Ishikawa (cell line): ENCODE results near the gene GLT8D1.

Experiments
- CEBPB ChIP-seq: IDR thresholded peaks from 2 replicates; pipeline ENCODE4 v1.6.1; 2012
- CREB1 ChIP-seq: IDR thresholded peaks from 2 replicates; pipeline ENCODE4 v1.6.1; 2012; ENCODE audit warnings: low read depth
- EGR1 ChIP-seq: IDR thresholded peaks from 2 replicates; pipeline ENCODE4 v1.6.1; 2012
- EP300 ChIP-seq: IDR thresholded peaks from 2 replicates; pipeline ENCODE4 v1.6.1; 2012; ENCODE audit warnings: borderline replicate concordance
- FOXM1 ChIP-seq: IDR thresholded peaks from 2 replicates; pipeline ENCODE4 v1.6.1; 2012; ENCODE audit warnings: low read depth, borderline replicate concordance
- NFIC ChIP-seq: IDR thresholded peaks from 2 replicates; pipeline ENCODE4 v1.6.1; 2012
- RAD21 ChIP-seq: IDR thresholded peaks from 2 replicates; pipeline ENCODE4 v1.6.1; 2012; ENCODE audit warnings: low read depth
- TAF1 ChIP-seq: IDR thresholded peaks from 2 replicates; pipeline ENCODE4 v1.6.1; 2012; ENCODE audit warnings: low read depth, mild to moderate bottlenecking
- TCF12 ChIP-seq: IDR thresholded peaks from 2 replicates; pipeline ENCODE4 v1.6.1; 2012; ENCODE audit warnings: low read depth
- YY1 ChIP-seq: IDR thresholded peaks from 2 replicates; pipeline ENCODE4 v1.6.1; 2012; ENCODE audit warnings: low read depth
- ZBTB7A ChIP-seq: IDR thresholded peaks from 2 replicates; pipeline ENCODE4 v1.6.1; 2012; ENCODE audit warnings: low read depth
- TF ChIP-seq, protein P1 (sequence below): IDR thresholded peaks from 2 replicates; pipeline ENCODE4 v1.6.1; 2012
- TF ChIP-seq, protein P2 (sequence below): IDR thresholded peaks from 2 replicates; pipeline ENCODE4 v1.6.1; 2012; ENCODE audit warnings: low read depth, mild to moderate bottlenecking
- TF ChIP-seq, protein P3 (sequence below): IDR thresholded peaks from 2 replicates; pipeline ENCODE4 v1.6.1; 2012

The GLT8D1 gene

DNA sequence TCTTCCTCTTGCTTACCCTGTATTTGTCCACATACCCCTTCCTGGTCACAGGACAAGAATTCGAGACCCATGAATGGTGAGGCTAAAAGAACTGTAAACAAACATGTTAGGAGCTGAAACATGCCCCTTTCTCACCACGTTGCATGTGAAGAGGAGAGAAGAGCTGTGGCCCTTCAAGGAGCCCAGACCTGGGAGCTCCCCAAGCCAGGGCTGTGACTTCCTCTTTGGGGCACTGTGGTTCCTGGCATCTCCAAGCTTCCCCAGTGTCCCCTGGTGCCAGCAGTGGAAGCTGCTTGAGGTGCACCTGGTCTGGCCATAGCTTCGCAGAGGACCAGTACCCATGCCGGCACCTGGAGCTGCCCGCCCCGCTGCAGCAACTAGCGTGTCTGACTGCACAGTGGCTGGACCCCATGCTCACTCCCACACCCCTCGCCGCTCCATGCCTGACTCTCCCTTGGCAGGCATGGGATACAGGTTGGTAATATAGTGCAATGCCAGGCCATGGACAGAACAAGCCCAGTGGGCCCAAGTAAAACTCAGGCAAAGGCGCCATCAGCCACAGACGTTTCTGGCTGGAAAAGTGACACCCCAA lies 10.2 kb upstream of the GLT8D1 start:
- TF ChIP-seq NFIC = no peak
- TF ChIP-seq CEBPB = no peak
- TF ChIP-seq CREB1 = no peak
- TF ChIP-seq YY1 = no peak

DNA sequence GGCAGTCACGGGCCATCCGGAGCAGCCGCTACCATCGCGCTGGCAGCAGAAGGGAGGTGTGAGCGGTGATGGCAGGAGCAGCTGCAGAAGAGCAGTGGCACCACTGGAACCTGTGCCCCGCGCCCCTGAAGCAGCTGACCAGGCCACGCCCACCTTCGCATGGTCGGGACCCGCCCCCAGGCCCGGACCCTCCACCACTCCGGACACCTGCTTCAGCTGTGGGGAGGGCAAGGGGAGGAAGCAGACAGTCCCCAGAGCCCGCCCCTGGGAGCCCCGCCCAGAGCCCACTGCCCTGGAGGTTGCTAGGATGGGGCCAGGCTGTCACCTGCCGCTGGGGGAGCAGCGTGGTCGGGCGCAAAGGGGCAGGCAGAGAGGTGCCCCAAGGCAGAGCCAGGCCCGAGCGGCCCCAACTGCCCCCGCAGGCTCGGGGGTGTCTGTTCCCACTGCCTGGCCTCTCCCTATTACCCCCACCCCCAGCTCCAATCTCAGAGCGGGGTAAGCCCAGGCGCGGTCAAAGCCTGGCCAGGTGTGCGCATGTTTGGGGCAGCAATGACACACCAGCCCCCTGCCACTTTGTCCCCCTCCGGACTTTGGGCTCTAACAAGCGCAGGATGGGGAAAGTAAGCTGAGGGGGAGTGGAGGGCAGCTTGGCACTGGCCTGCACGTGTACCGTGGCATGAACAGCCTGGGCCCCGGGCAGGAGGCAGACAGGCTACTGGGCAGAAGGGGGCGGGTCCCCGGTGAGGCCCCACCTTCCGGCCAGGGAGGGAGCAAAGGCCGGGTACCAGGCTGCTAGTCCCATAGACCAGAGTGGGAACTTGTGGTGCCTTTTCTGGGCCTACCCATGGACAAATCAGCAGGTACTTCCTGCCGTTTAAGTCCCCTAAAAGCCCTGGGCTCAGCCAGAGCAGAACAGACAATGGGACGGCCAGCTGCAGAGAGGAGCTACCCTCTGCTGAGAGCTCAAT lies 9.0 kb upstream of the GLT8D1 start:
- TF ChIP-seq FOXM1 (no peak), EP300 (no peak), RAD21 (no peak), CEBPB (no peak), TAF1 (no peak), YY1 (no peak)
- TF ChIP-seq, protein P1, sequence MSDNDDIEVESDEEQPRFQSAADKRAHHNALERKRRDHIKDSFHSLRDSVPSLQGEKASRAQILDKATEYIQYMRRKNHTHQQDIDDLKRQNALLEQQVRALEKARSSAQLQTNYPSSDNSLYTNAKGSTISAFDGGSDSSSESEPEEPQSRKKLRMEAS = no peak

DNA sequence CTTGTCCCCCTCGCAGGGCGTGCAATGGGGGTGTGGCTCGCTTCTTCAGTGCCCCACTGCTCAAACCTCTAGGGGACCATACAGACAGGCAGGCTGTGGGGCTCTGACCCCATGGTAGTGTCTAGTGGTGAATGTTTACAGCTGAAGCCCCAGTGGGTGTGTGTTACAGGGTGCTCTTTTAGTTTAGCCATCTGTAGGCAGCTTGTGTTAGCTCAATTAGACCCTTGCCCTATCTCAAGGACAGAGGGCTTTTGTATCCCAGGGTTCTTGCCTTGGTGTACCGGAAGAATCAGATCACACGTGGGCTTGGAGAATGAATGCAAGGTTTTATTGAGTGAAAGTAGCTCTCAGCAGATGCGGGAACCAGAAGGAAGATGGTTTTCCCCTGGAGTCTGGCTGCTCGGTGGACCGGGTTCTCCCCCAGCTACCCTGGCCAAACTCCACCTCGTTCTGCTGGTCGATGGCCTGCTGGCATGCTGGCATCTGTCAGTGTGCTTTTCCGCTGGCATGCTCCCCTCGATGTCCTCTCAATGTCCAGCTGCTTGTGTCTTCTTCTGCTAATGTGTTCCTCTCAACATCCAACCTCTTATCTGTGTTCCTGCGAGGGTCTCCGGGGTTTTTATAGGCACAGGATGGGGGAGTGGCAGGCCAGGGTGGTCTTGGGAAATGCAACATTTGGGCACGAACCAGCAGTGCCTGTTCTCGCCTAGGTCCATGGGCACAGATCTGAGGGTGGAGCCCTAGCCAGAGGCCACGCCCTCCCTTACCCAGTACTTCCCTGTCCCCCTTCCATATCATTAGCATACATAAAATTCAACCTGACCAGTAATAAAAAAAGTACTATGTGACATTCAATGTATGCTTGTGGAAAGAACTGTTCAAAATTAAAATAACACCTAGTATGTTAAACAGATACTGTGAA lies 7.0 kb upstream of the GLT8D1 start:
- TF ChIP-seq, protein P1 = no peak
- TF ChIP-seq TAF1 = no peak
- TF ChIP-seq CEBPB = no peak
- no peak for TF ChIP-seq EP300

DNA sequence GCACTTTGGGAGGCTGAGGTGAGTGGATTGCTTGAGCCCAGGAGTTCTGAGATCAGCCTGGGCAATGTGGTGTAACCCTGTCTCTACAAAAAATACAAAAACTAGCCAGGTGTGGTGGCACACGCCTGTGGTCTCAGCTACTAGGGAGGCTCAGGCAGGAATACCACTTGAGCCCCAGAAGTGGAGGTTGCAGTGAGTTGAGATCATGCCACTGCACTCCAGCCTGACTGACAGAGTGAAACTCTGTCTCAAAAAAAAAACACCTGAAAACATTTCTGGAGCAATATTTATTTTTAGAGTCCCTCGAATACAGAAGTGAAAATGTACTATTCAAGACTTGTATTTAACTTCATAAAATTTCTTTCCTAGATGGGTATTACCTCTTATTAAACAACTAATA lies 4.9 kb upstream of the GLT8D1 start:
- TF ChIP-seq ZBTB7A = no peak
- TF ChIP-seq TAF1 = no peak
- no peak for TF ChIP-seq EGR1
- TF ChIP-seq, protein P2, sequence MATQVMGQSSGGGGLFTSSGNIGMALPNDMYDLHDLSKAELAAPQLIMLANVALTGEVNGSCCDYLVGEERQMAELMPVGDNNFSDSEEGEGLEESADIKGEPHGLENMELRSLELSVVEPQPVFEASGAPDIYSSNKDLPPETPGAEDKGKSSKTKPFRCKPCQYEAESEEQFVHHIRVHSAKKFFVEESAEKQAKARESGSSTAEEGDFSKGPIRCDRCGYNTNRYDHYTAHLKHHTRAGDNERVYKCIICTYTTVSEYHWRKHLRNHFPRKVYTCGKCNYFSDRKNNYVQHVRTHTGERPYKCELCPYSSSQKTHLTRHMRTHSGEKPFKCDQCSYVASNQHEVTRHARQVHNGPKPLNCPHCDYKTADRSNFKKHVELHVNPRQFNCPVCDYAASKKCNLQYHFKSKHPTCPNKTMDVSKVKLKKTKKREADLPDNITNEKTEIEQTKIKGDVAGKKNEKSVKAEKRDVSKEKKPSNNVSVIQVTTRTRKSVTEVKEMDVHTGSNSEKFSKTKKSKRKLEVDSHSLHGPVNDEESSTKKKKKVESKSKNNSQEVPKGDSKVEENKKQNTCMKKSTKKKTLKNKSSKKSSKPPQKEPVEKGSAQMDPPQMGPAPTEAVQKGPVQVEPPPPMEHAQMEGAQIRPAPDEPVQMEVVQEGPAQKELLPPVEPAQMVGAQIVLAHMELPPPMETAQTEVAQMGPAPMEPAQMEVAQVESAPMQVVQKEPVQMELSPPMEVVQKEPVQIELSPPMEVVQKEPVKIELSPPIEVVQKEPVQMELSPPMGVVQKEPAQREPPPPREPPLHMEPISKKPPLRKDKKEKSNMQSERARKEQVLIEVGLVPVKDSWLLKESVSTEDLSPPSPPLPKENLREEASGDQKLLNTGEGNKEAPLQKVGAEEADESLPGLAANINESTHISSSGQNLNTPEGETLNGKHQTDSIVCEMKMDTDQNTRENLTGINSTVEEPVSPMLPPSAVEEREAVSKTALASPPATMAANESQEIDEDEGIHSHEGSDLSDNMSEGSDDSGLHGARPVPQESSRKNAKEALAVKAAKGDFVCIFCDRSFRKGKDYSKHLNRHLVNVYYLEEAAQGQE = no peak
- TF ChIP-seq, protein P1 = no peak
- no peak for TF ChIP-seq FOXM1
- TF ChIP-seq CEBPB = no peak
- TF ChIP-seq RAD21 = no peak

DNA sequence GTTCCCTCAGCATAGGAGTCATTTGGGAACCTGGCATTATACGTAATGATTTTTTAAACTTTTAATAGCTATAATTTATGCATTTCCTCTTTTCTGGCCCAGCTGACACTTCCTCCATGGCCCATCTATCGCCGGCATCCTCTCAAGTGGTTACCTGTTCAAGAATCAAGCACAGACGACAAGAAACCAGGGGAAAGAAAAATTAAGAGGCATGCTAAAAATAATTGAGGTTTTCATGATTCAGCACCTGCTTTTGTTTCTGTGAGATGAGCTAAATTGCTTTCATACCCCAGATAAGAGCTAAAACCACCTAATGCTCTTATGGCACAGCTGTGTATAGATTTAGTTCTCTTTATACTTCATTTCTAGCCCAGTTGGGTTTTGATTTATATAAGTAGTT lies 2.0 kb upstream of the GLT8D1 start:
- TF ChIP-seq FOXM1 = no peak
- TF ChIP-seq, protein P2 = no peak
- TF ChIP-seq CREB1 = no peak
- TF ChIP-seq, protein P3, sequence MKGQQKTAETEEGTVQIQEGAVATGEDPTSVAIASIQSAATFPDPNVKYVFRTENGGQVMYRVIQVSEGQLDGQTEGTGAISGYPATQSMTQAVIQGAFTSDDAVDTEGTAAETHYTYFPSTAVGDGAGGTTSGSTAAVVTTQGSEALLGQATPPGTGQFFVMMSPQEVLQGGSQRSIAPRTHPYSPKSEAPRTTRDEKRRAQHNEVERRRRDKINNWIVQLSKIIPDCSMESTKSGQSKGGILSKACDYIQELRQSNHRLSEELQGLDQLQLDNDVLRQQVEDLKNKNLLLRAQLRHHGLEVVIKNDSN = no peak
- TF ChIP-seq TCF12 = no peak

DNA sequence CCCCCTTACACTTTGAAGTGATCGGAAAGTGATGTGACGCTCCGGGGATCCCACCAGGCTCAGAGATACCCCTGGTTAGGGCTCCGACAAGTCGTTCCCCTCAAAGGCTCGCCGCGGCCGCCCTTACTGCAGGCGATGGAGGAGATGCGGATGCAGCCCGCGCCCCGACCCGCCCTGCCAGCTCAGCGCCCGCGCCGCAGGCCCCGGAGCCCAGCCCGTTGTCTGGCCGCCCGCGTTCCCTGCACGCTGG lies 228 bp downstream of the GLT8D1 start:
- no peak for TF ChIP-seq TAF1
- no peak for TF ChIP-seq FOXM1
- no peak for TF ChIP-seq EP300
- no peak for TF ChIP-seq CEBPB
- TF ChIP-seq, protein P2 = no peak
- TF ChIP-seq TCF12 = no peak
- TF ChIP-seq, protein P3 = no peak
- TF ChIP-seq, protein P1 = no peak
- TF ChIP-seq ZBTB7A = no peak
- TF ChIP-seq RAD21 = no peak
- TF ChIP-seq YY1 = no peak
